Gastrocnemius medialis (tissue), 4 donors: ENCODE measurements around the gene RAB44.

Experiments
- CTCF ChIP-seq, 5 experiments: fragments of 450-650 bp in 3 of 5; fragments of 200-600 bp in 2 of 5; sonication (generic) in 2 of 5; IDR thresholded peaks in 4 of 5; conservative IDR thresholded peaks in 1 of 5; 1 replicate in 4 of 5; 2 replicates in 1 of 5; pipeline ENCODE4 v1.5.1; 2016 to 2019; ENCODE audit warnings: antibody characterized with exemption in 5 of 5, mild to moderate bottlenecking in 3 of 5, moderate library complexity in 3 of 5
- POLR2A ChIP-seq, 2 donors: fragments of 450-650 bp; IDR thresholded peaks; one replicate each; pipeline ENCODE4 v1.6.1; 2017; ENCODE audit warnings: antibody characterized with exemption in 2 of 2, mild to moderate bottlenecking in 2 of 2, moderate library complexity in 2 of 2

DNA sequence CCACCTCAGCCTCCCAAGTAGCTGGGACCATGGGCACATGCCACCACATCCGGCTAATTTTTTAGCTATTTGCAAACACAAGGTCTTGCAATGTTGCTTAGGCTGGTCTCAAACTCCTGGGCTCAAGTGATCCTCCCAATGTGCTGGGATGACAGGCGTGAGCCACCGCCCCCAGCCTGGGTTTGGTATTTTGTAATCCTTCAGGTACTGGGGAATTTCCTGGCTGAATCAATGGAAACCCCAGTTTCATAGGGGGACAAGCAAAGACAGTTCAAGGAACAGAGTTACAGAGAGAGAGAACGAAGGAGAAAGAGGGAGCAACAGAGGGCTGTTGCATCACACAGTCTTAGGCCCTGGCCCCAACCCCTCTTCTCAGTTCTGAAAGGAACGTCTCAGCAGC, 35.7 kb downstream of the RAB44 start:
- no peak for TF ChIP-seq POLR2A (IDR thresholded peaks at IDR 0.05)
- no peak for TF ChIP-seq CTCF (IDR thresholded peaks at IDR 0.05 in 4 of 5, conservative IDR thresholded peaks at IDR 0.05 in 1 of 5)
